HepG2 (cell line): ENCODE measurements around the gene RTN4. TPM values are rescaled to one million over a fixed set of nuclear protein-coding genes. Genes with fewer than 3 reads are reported as not detected.

Experiments
- ATAC-seq: fragments of 200-7000 bp; cut with Tn5 transposase; 3 replicates; pipeline ENCODE4 v1.9.1; 2020; ENCODE audit warnings: mild to moderate bottlenecking, moderate library complexity
- BruUV-seq: library from RNA; stranded (reverse); fragments of 400-500 nt; replicated peaks from 2 replicates; lab custom pipeline; 2021; lab: Mats Ljungman, UMichigan
- CTCF ChIA-PET: fragments of 300-600 bp; formaldehyde crosslinking; extraction: SDS; loops from one replicate; lab custom pipeline; 2021; ENCODE audit warnings: low total read pairs, inconsistent platforms, low intra/inter-chr PET ratio; lab: Yijun Ruan, JAX
- POLR2A ChIA-PET: fragments of 350-600 bp; sonication (Branson Sonifier 250); formaldehyde crosslinking; loops from one replicate; lab custom pipeline; 2020; ENCODE audit warnings: antibody characterized with exemption, inconsistent platforms; lab: Yijun Ruan, JAX
- DNase-seq: peaks from one replicate; pipeline ENCODE4 v3.0.0-alpha.2; 2015; ENCODE audit warnings: low spot score
- FAIRE-seq: peaks from 3 replicates; lab custom pipeline; 2011; peaks lifted over from hg19 to GRCh38; lab: Jason Lieb, UNC
- H2AFZ ChIP-seq: one replicate; pipeline ENCODE4 v1.6.1; 2011; ENCODE audit warnings: low read length, inconsistent platforms
- H3K27ac ChIP-seq: fragments of 300-600 bp; 3 replicates; pipeline ENCODE4 v1.8.0; 2011; ENCODE audit warnings: mixed run types, mild to moderate bottlenecking, mixed read lengths, low read length, inconsistent platforms; ENCODE audit not compliant: insufficient read depth; ENCODE audit errors: extremely low read length
- H3K27me3 ChIP-seq, 2 experiments: fragments of 200-600 bp in 1 of 2; 2 replicates in 1 of 2; 3 replicates in 1 of 2; pipeline versions ENCODE4 v1.6.0 to v1.8.0; 2011; ENCODE audit warnings: low read length in 2 of 2, mild to moderate bottlenecking in 2 of 2, moderate library complexity in 2 of 2, inconsistent platforms in 1 of 2; ENCODE audit not compliant: insufficient read depth in 2 of 2, control insufficient read depth in 1 of 2
- H3K36me3 ChIP-seq, 2 experiments: fragments of 200-600 bp in 1 of 2; replicated peaks in 1 of 2; 2 replicates in 1 of 2; 3 replicates in 1 of 2; pipeline versions ENCODE4 v1.5.1 to v1.8.0; 2011; ENCODE audit warnings: low read length in 2 of 2, inconsistent platforms in 1 of 2; ENCODE audit not compliant: insufficient read depth in 2 of 2, control insufficient read depth in 1 of 2
- H3K4me1 ChIP-seq: 2 replicates; pipeline ENCODE4 v1.5.1; 2012; ENCODE audit warnings: low read length, inconsistent platforms; ENCODE audit not compliant: insufficient read depth
- H3K4me2 ChIP-seq: 2 replicates; pipeline ENCODE4 v1.6.0; 2011; ENCODE audit warnings: low read depth, low read length, inconsistent platforms
- H3K4me3 ChIP-seq, 3 experiments: fragments of 200-600 bp in 1 of 3; sonication (generic), shearing (Covaris generic) in 1 of 3; replicated peaks in 1 of 3; 2 replicates each; pipeline ENCODE4 v1.5.1; 2011 to 2016; ENCODE audit warnings: low read length in 3 of 3, inconsistent platforms in 2 of 3, low read depth in 2 of 3, mild to moderate bottlenecking in 2 of 3, control low read depth in 1 of 3, mixed read lengths in 1 of 3; ENCODE audit not compliant: insufficient read depth in 1 of 3
- H3K79me2 ChIP-seq: one replicate; pipeline ENCODE4 v1.6.1; 2011; ENCODE audit warnings: low read length, inconsistent platforms; ENCODE audit not compliant: insufficient read depth
- H3K9ac ChIP-seq: 2 replicates; pipeline ENCODE4 v1.6.0; 2011; ENCODE audit warnings: mild to moderate bottlenecking, low read depth, low read length, inconsistent platforms; ENCODE audit not compliant: insufficient read depth
- H3K9me3 ChIP-seq: 2 replicates; pipeline ENCODE4 v1.5.1; 2012; ENCODE audit warnings: mild to moderate bottlenecking, low read length
- H4K20me1 ChIP-seq: 2 replicates; pipeline ENCODE4 v1.6.0; 2011; ENCODE audit warnings: inconsistent platforms, mild to moderate bottlenecking, low read length, moderate library complexity; ENCODE audit not compliant: insufficient read depth
- DNMT3B ChIP-seq: conservative IDR thresholded peaks from 2 replicates; pipeline ENCODE4 v1.6.1; 2016; ENCODE audit warnings: missing biosample characterization, control low read depth
- ELF1 ChIP-seq: sonication (generic); formaldehyde crosslinking; IDR thresholded peaks from 2 replicates; pipeline ENCODE4 v1.4.0; 2020; ENCODE audit warnings: missing genetic modification reagents
- FOXA3 ChIP-seq: IDR thresholded peaks from 2 replicates; pipeline ENCODE4 v1.6.1; 2016; ENCODE audit warnings: missing genetic modification reagents, missing compliant biosample characterization
- HNF4A ChIP-seq: sonication (generic); formaldehyde crosslinking; IDR thresholded peaks from 2 replicates; pipeline ENCODE4 v1.4.0; 2020; ENCODE audit warnings: missing genetic modification reagents
- MBD4 ChIP-seq: IDR thresholded peaks from 2 replicates; pipeline ENCODE4 v1.6.1; 2012; ENCODE audit warnings: low read length, inconsistent platforms, borderline replicate concordance
- MZF1 ChIP-seq: sonication (generic); formaldehyde crosslinking; IDR thresholded peaks from 2 replicates; pipeline ENCODE4 v1.8.1; 2023; ENCODE audit warnings: mild to moderate bottlenecking, missing genetic modification reagents, borderline replicate concordance
- SRY ChIP-seq: sonication (generic); formaldehyde crosslinking; IDR thresholded peaks from 2 replicates; pipeline ENCODE4 v1.8.0; 2022; ENCODE audit warnings: mild to moderate bottlenecking, missing genetic modification reagents
- YEATS4 ChIP-seq: sonication (generic); formaldehyde crosslinking; IDR thresholded peaks from 2 replicates; pipeline ENCODE4 v1.4.0; 2020; ENCODE audit warnings: missing genetic modification reagents, borderline replicate concordance
- ZFX ChIP-seq: sonication (generic); formaldehyde crosslinking; IDR thresholded peaks from 2 replicates; pipeline ENCODE4 v1.4.0; 2020; ENCODE audit warnings: mild to moderate bottlenecking, low read depth, missing genetic modification reagents, moderate library complexity
- ZKSCAN1 ChIP-seq: fragments of 150-350 bp; IDR thresholded peaks from 2 replicates; pipeline ENCODE4 v1.6.1; 2014; ENCODE audit warnings: low read length
- ZNF20 ChIP-seq: sonication (generic); formaldehyde crosslinking; IDR thresholded peaks from 2 replicates; pipeline ENCODE4 v1.4.0; 2020; ENCODE audit warnings: mild to moderate bottlenecking, moderate library complexity, missing genetic modification reagents
- ZNF292 ChIP-seq: sonication (generic); formaldehyde crosslinking; IDR thresholded peaks from 2 replicates; pipeline ENCODE4 v1.8.1; 2022; ENCODE audit warnings: mild to moderate bottlenecking, low read depth, missing genetic modification reagents, borderline replicate concordance
- ZNF670 ChIP-seq: sonication (generic); formaldehyde crosslinking; IDR thresholded peaks from 2 replicates; pipeline ENCODE4 v1.8.0; 2022; ENCODE audit warnings: mild to moderate bottlenecking, missing genetic modification reagents, borderline replicate concordance
- ZNF775 ChIP-seq: sonication (generic); formaldehyde crosslinking; IDR thresholded peaks from 2 replicates; pipeline ENCODE4 v1.4.0; 2020; ENCODE audit warnings: missing genetic modification reagents, mild to moderate bottlenecking, moderate library complexity, borderline replicate concordance
- ZNF879 ChIP-seq: sonication (generic); formaldehyde crosslinking; IDR thresholded peaks from 2 replicates; pipeline ENCODE4 v1.8.1; 2023; ENCODE audit warnings: missing genetic modification reagents
- WGBS: methylation state at CpG from one replicate; pipeline ENCODE4 v1.1.6; 2017; ENCODE audit warnings: low lambda C conversion rate; 5-methylcytosine and 5-hydroxymethylcytosine counted together
- in situ Hi-C: cut with HindIII; loops from 2 replicates; pipeline ENCODE4 v1.10.0; 2017; ENCODE audit warnings: low pct_unique_long_range_greater_than_20kb; ENCODE audit not compliant: extremely low pct_ligation_motif_present
- intact Hi-C: fragments of 100-400 bp; cut with micrococcal nuclease; formaldehyde crosslinking; loops from one replicate; pipeline ENCODE4 v1.10.0; 2022; ENCODE audit not compliant: unreplicated experiment
- polyA plus RNA-seq, 8 experiments: library from polyadenylated mRNA; depleted of rRNA in 3 of 8; stranded (reverse) in 7 of 8; unstranded in 1 of 8; fragments of >200 nt; fragmentation: Illumina TruSeq in 4 of 8; extraction: Trizol in 4 of 8; gene quantifications; 2 replicates each; pipeline versions ENCODE4 v1.2.1 to v1.2.3, GENCODE V29; 2011 to 2016; ENCODE audit warnings: low read depth in 4 of 8, missing spikeins in 1 of 8, mixed read lengths in 1 of 8; ENCODE audit not compliant: insufficient read depth in 1 of 8
- total RNA-seq, 5 experiments: library from RNA; depleted of rRNA; stranded (reverse); fragments of >200 nt; fragmentation: Illumina TruSeq; extraction: Trizol; gene quantifications; 2 replicates each; pipeline ENCODE4 v1.2.3, GENCODE V29; 2016; ENCODE audit warnings: low read depth in 1 of 5
- TF ChIP-seq, protein P1 (sequence below): sonication (generic); formaldehyde crosslinking; IDR thresholded peaks from 2 replicates; pipeline ENCODE4 v1.5.1; 2020; ENCODE audit warnings: mild to moderate bottlenecking, moderate library complexity, missing genetic modification reagents
- TF ChIP-seq, protein P2 (sequence below): sonication (generic); formaldehyde crosslinking; IDR thresholded peaks from 2 replicates; pipeline ENCODE4 v1.4.0; 2020; ENCODE audit warnings: mild to moderate bottlenecking, missing genetic modification reagents, borderline replicate concordance
- TF ChIP-seq, protein P3 (sequence below): sonication (generic); formaldehyde crosslinking; conservative IDR thresholded peaks from 2 replicates; pipeline ENCODE4 v1.5.0; 2020; ENCODE audit warnings: missing genetic modification reagents
- TF ChIP-seq, protein P4 (sequence below): sonication (generic); formaldehyde crosslinking; IDR thresholded peaks from 2 replicates; pipeline ENCODE4 v1.8.1; 2023; ENCODE audit warnings: mild to moderate bottlenecking, inconsistent platforms, moderate library complexity, missing genetic modification reagents, borderline replicate concordance

The RTN4 gene
- total and polyA plus RNA-seq, 2 of the 13 experiments (the other 11 are each of a cell fraction or from before 2014, with no cell fraction given): 98.4 to 133 TPM

DNA sequence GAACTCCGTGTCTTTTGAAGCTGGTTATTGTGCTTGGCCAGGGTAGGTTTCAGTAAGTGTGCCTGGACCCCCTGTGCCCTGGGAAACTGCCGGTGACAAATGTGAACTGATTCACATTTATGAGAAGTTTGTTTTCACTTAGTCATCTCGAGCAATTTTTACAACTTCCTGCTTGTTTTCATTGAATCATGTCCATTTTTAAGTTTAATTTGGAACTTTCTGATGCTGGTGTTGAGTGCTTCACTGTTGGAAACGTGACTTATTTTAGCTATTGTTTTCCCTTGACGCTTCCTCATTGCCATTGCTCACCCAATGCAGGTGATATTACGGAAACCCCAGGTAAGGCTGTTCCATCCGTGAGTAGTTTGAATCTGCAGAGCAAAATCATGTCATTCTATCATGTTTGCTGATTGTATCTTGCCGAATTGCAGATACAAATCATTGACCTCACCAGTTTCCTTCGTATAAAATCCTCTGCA lies 97.2 kb downstream of the RTN4 start:
- in situ Hi-C loops: no loop called here
- Histone ChIP-seq H3K9ac (no peak overlapping the region), H3K4me1 (peaks cover 15% of the 10 kb centered on the region), H3K4me2 (no peak overlapping the region), H3K79me2 (no peaks in the 10 kb centered on the region), H3K27ac (no peak overlapping the region), H3K36me3 (0 out of 5 replicates have a peak, but pooled peaks cover 0 to 1% of the 10 kb centered on the region in 2 experiments), H3K27me3 (no peaks in the 10 kb centered on the region), H3K9me3 (no peaks in the 10 kb centered on the region), H2AFZ (no peak overlapping the region), H4K20me1 (no peaks in the 10 kb centered on the region), H3K4me3 (no peak overlapping the region)
- no TSS peak for BruUV-seq
- WGBS: 84% methylated on average over 9 of the region's 9 CpGs
- DNase-seq (no peak), FAIRE-seq (no peak), ATAC-seq (no peak)
- POLR2A ChIA-PET: no interaction called here
- CTCF ChIA-PET: no interaction called here
- intact Hi-C loops: no loop called here
- TF ChIP-seq ZNF292 (CRISPR knock-in tag): no peak
- TF ChIP-seq SRY (CRISPR knock-in tag): no peak
- TF ChIP-seq MBD4: no peak
- TF ChIP-seq HNF4A (CRISPR knock-in tag): no peak
- TF ChIP-seq YEATS4 (CRISPR knock-in tag): no peak
- TF ChIP-seq, protein P1, sequence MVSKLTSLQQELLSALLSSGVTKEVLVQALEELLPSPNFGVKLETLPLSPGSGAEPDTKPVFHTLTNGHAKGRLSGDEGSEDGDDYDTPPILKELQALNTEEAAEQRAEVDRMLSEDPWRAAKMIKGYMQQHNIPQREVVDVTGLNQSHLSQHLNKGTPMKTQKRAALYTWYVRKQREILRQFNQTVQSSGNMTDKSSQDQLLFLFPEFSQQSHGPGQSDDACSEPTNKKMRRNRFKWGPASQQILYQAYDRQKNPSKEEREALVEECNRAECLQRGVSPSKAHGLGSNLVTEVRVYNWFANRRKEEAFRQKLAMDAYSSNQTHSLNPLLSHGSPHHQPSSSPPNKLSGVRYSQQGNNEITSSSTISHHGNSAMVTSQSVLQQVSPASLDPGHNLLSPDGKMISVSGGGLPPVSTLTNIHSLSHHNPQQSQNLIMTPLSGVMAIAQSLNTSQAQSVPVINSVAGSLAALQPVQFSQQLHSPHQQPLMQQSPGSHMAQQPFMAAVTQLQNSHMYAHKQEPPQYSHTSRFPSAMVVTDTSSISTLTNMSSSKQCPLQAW: no peak
- no peak for TF ChIP-seq ZNF670 (CRISPR knock-in tag)
- no peak for TF ChIP-seq ZNF775 (CRISPR knock-in tag)
- TF ChIP-seq, protein P2, sequence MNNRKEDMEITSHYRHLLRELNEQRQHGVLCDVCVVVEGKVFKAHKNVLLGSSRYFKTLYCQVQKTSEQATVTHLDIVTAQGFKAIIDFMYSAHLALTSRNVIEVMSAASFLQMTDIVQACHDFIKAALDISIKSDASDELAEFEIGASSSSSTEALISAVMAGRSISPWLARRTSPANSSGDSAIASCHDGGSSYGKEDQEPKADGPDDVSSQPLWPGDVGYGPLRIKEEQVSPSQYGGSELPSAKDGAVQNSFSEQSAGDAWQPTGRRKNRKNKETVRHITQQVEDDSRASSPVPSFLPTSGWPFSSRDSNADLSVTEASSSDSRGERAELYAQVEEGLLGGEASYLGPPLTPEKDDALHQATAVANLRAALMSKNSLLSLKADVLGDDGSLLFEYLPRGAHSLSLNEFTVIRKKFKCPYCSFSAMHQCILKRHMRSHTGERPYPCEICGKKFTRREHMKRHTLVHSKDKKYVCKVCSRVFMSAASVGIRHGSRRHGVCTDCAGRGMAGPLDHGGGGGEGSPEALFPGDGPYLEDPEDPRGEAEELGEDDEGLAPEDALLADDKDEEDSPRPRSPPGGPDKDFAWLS (CRISPR knock-in tag): no peak
- TF ChIP-seq DNMT3B (CRISPR knock-in tag): no peak
- no peak for TF ChIP-seq ZNF879
- TF ChIP-seq FOXA3 (CRISPR knock-in tag): no peak
- TF ChIP-seq ZFX (CRISPR knock-in tag): no peak
- TF ChIP-seq MZF1 (CRISPR knock-in tag): no peak
- TF ChIP-seq ZNF20: no peak
- TF ChIP-seq, protein P3, sequence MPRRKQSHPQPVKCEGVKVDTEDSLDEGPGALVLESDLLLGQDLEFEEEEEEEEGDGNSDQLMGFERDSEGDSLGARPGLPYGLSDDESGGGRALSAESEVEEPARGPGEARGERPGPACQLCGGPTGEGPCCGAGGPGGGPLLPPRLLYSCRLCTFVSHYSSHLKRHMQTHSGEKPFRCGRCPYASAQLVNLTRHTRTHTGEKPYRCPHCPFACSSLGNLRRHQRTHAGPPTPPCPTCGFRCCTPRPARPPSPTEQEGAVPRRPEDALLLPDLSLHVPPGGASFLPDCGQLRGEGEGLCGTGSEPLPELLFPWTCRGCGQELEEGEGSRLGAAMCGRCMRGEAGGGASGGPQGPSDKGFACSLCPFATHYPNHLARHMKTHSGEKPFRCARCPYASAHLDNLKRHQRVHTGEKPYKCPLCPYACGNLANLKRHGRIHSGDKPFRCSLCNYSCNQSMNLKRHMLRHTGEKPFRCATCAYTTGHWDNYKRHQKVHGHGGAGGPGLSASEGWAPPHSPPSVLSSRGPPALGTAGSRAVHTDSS: no peak
- TF ChIP-seq, protein P4, sequence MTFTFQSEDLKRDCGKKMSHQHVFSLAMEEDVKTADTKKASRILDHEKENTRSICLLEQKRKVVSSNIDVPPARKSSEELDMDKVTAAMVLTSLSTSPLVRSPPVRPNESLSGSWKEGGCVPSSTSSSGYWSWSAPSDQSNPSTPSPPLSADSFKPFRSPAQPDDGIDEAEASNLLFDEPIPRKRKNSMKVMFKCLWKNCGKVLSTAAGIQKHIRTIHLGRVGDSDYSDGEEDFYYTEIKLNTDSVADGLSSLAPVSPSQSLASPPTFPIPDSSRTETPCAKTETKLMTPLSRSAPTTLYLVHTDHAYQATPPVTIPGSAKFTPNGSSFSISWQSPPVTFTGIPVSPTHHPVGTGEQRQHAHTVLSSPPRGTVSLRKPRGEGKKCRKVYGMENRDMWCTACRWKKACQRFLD (CRISPR knock-in tag): no peak
- no peak for TF ChIP-seq ZKSCAN1
- no peak for TF ChIP-seq ELF1 (CRISPR knock-in tag)
